HEK293 (cell line): Measurements from ENCODE around the gene TBX22.

Experiments used
- CTCF ChIA-PET: fragments of 350-600 bp; formaldehyde crosslinking; extraction: SDS; loops from one replicate; lab custom pipeline; 2021; ENCODE audit warnings: antibody characterized with exemption; lab: Yijun Ruan, JAX
- POLR2A ChIA-PET: fragments of 300-600 bp; formaldehyde crosslinking; extraction: SDS; loops from one replicate; lab custom pipeline; 2020; ENCODE audit warnings: antibody characterized with exemption, inconsistent platforms; lab: Yijun Ruan, JAX
- H3K27ac ChIP-seq: fragments of 200-500 bp; sonication (Bioruptor generic); 2 replicates; pipeline ENCODE4 v1.5.1; 2014; ENCODE audit warnings: low read depth, low read length, control low read depth, inconsistent platforms; ENCODE audit errors: extremely low read depth
- H3K36me3 ChIP-seq, 2 experiments: fragments of 200-500 bp in 1 of 2; sonication (Bioruptor generic) in 1 of 2; 1 replicate in 1 of 2; 2 replicates in 1 of 2; pipeline ENCODE4 v1.5.1; 2014 to 2017; ENCODE audit warnings: inconsistent platforms in 2 of 2, low read length in 2 of 2; ENCODE audit not compliant: control insufficient read depth in 2 of 2, insufficient read depth in 1 of 2
- H3K4me1 ChIP-seq: fragments of 200-500 bp; sonication (Bioruptor generic); 2 replicates; pipeline ENCODE4 v1.5.1; 2014; ENCODE audit warnings: mild to moderate bottlenecking, low read length, inconsistent platforms; ENCODE audit not compliant: control insufficient read depth, insufficient read depth
- H3K4me3 ChIP-seq: 2 replicates; pipeline ENCODE4 v1.5.1; 2011; ENCODE audit warnings: low read depth, mild to moderate bottlenecking, control low read depth, low read length, moderate library complexity
- H3K9me3 ChIP-seq: fragments of 200-500 bp; sonication (Bioruptor generic); 2 replicates; pipeline ENCODE4 v1.5.1; 2014; ENCODE audit warnings: low read depth, low read length, inconsistent platforms; ENCODE audit not compliant: control insufficient read depth, insufficient read depth
- BCL11B ChIP-seq: fragments of 450-650 bp; formaldehyde crosslinking; IDR thresholded peaks from 2 replicates; pipeline ENCODE4 v1.5.1; 2016; ENCODE audit warnings: low read depth, missing biosample characterization, missing genetic modification characterization
- KLF10 ChIP-seq: fragments of 450-650 bp; IDR thresholded peaks from 2 replicates; pipeline ENCODE4 v1.5.1; 2018; ENCODE audit warnings: missing biosample characterization, mild to moderate bottlenecking, missing genetic modification characterization
- REPIN1 ChIP-seq: fragments of 450-650 bp; formaldehyde crosslinking; IDR thresholded peaks from 2 replicates; pipeline ENCODE4 v1.5.1; 2017; ENCODE audit warnings: missing biosample characterization, missing genetic modification characterization, low read depth
- YY2 ChIP-seq: fragments of 450-650 bp; formaldehyde crosslinking; IDR thresholded peaks from 2 replicates; pipeline ENCODE4 v1.5.1; 2016; ENCODE audit warnings: missing biosample characterization, missing genetic modification characterization
- ZBTB7A ChIP-seq: fragments of 450-650 bp; formaldehyde crosslinking; IDR thresholded peaks from 2 replicates; pipeline ENCODE4 v1.5.1; 2016; ENCODE audit warnings: low read depth, missing biosample characterization, missing genetic modification characterization
- ZNF10 ChIP-seq: fragments of 450-650 bp; formaldehyde crosslinking; IDR thresholded peaks from 2 replicates; pipeline ENCODE4 v1.5.1; 2017; ENCODE audit warnings: missing biosample characterization, missing genetic modification characterization
- ZNF112 ChIP-seq: fragments of 450-650 bp; formaldehyde crosslinking; IDR thresholded peaks from 2 replicates; pipeline ENCODE4 v1.5.0; 2017; ENCODE audit warnings: missing biosample characterization, missing genetic modification characterization
- ZNF140 ChIP-seq: fragments of 450-650 bp; formaldehyde crosslinking; IDR thresholded peaks from 2 replicates; pipeline ENCODE4 v1.5.1; 2016; ENCODE audit warnings: missing biosample characterization, missing genetic modification characterization
- ZNF175 ChIP-seq: fragments of 450-650 bp; formaldehyde crosslinking; IDR thresholded peaks from 2 replicates; pipeline ENCODE4 v1.5.1; 2016; ENCODE audit warnings: missing biosample characterization, missing genetic modification characterization
- ZNF184 ChIP-seq: fragments of 450-650 bp; IDR thresholded peaks from 2 replicates; pipeline ENCODE4 v1.5.1; 2018; ENCODE audit warnings: missing biosample characterization, mild to moderate bottlenecking, missing genetic modification characterization
- ZNF248 ChIP-seq: fragments of 450-650 bp; formaldehyde crosslinking; IDR thresholded peaks from 2 replicates; pipeline ENCODE4 v1.5.1; 2017; ENCODE audit warnings: missing biosample characterization, missing genetic modification characterization
- ZNF37A ChIP-seq: fragments of 450-650 bp; IDR thresholded peaks from 2 replicates; pipeline ENCODE4 v1.5.1; 2018; ENCODE audit warnings: missing biosample characterization, missing genetic modification characterization
- ZNF48 ChIP-seq: fragments of 450-650 bp; formaldehyde crosslinking; IDR thresholded peaks from 2 replicates; pipeline ENCODE4 v1.5.1; 2016; ENCODE audit warnings: missing biosample characterization, missing genetic modification characterization
- ZNF513 ChIP-seq: fragments of 450-650 bp; IDR thresholded peaks from 2 replicates; pipeline ENCODE4 v1.5.1; 2018; ENCODE audit warnings: missing biosample characterization, missing genetic modification characterization
- ZNF521 ChIP-seq: fragments of 450-650 bp; formaldehyde crosslinking; IDR thresholded peaks from 2 replicates; pipeline ENCODE4 v1.5.1; 2017; ENCODE audit warnings: missing biosample characterization, mild to moderate bottlenecking, missing genetic modification characterization
- ZNF548 ChIP-seq: fragments of 450-650 bp; formaldehyde crosslinking; IDR thresholded peaks from 2 replicates; pipeline ENCODE4 v1.5.1; 2016; ENCODE audit warnings: missing biosample characterization, missing genetic modification characterization
- ZNF555 ChIP-seq: fragments of 450-650 bp; formaldehyde crosslinking; conservative IDR thresholded peaks from 2 replicates; pipeline ENCODE4 v1.5.1; 2017; ENCODE audit warnings: missing biosample characterization, mild to moderate bottlenecking, missing genetic modification characterization, inconsistent platforms
- ZNF626 ChIP-seq: fragments of 450-650 bp; sonication (Bioruptor Pico); formaldehyde crosslinking; IDR thresholded peaks from 2 replicates; pipeline ENCODE4 v1.5.1; 2018; ENCODE audit warnings: missing biosample characterization, missing genetic modification characterization, inconsistent platforms
- ZNF747 ChIP-seq: fragments of 450-650 bp; formaldehyde crosslinking; IDR thresholded peaks from 2 replicates; pipeline ENCODE4 v1.5.1; 2016; ENCODE audit warnings: missing biosample characterization, missing genetic modification characterization
- TF ChIP-seq, protein P1 (sequence below): fragments of 450-650 bp; formaldehyde crosslinking; IDR thresholded peaks from 2 replicates; pipeline ENCODE4 v1.5.1; 2017; ENCODE audit warnings: missing biosample characterization, missing genetic modification characterization
- TF ChIP-seq, protein P2 (sequence below): fragments of 450-650 bp; formaldehyde crosslinking; IDR thresholded peaks from 2 replicates; pipeline ENCODE4 v1.5.1; 2016; ENCODE audit warnings: missing biosample characterization, missing genetic modification characterization
- TF ChIP-seq, protein P3 (sequence below): IDR thresholded peaks from 2 replicates; pipeline ENCODE4 v1.6.1; 2011; ENCODE audit warnings: mild to moderate bottlenecking, low read depth, low read length, borderline replicate concordance
- TF ChIP-seq, protein P4 (sequence below): fragments of 450-650 bp; formaldehyde crosslinking; IDR thresholded peaks from 2 replicates; pipeline ENCODE4 v1.5.1; 2016; ENCODE audit warnings: missing biosample characterization, missing genetic modification characterization

TBX22 gene

DNA sequence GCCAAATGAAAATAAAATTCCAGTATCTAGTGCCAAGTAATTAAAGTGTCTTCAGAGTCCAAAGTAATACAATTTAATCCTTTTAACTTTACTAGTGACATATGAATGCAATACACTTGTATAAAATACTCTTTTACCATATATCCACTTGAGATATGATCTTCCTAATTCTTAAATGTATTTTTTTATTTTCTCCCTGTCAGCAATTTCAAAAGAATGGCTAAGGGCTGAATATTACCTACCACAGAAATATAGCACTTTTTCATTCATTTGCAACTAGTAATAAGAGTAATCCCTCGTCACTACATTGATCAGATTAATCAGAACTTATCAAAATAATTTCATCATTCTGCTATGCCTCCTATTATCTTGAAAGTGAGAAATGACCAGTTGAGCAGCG, 10.1 kb upstream of the TBX22 start:
- Histone ChIP-seq H3K36me3 (no peaks in the 10 kb centered on the region; a peak in 1 of 3 replicates), H3K4me1 (no peaks in the 10 kb centered on the region), H3K27ac (no peak overlapping the region), H3K4me3 (no peak overlapping the region), H3K9me3 (no peaks in the 10 kb centered on the region)
- POLR2A ChIA-PET = no interaction called here
- no peak for TF ChIP-seq ZNF184
- no peak for TF ChIP-seq BCL11B (tag by site-specific recombination)
- TF ChIP-seq KLF10 (tag by site-specific recombination) = no peak
- no peak for TF ChIP-seq ZNF37A
- CTCF ChIA-PET = no interaction called here

GRCh38 chrX:80011522-80011921, 3.0 kb upstream of the TBX22 start:
- ChIA-PET POLR2A (no interaction called here), CTCF (no interaction called here)
- no peaks in the 10 kb centered on the region for H3K36me3 ChIP-seq
- TF ChIP-seq, protein P1, sequence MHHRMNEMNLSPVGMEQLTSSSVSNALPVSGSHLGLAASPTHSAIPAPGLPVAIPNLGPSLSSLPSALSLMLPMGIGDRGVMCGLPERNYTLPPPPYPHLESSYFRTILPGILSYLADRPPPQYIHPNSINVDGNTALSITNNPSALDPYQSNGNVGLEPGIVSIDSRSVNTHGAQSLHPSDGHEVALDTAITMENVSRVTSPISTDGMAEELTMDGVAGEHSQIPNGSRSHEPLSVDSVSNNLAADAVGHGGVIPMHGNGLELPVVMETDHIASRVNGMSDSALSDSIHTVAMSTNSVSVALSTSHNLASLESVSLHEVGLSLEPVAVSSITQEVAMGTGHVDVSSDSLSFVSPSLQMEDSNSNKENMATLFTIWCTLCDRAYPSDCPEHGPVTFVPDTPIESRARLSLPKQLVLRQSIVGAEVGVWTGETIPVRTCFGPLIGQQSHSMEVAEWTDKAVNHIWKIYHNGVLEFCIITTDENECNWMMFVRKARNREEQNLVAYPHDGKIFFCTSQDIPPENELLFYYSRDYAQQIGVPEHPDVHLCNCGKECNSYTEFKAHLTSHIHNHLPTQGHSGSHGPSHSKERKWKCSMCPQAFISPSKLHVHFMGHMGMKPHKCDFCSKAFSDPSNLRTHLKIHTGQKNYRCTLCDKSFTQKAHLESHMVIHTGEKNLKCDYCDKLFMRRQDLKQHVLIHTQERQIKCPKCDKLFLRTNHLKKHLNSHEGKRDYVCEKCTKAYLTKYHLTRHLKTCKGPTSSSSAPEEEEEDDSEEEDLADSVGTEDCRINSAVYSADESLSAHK (tag by site-specific recombination) = no peak
- TF ChIP-seq ZNF140 (tag by site-specific recombination) (no peak), ZNF521 (tag by site-specific recombination) (no peak), ZNF48 (tag by site-specific recombination) (no peak), YY2 (tag by site-specific recombination) (no peak), ZNF626 (no peak), ZNF548 (no peak), ZNF112 (tag by site-specific recombination) (no peak), ZNF555 (no peak), ZBTB7A (tag by site-specific recombination) (no peak), ZNF747 (tag by site-specific recombination) (no peak), ZNF175 (no peak), ZNF37A (no peak), ZNF513 (no peak), REPIN1 (tag by site-specific recombination) (no peak), ZNF10 (tag by site-specific recombination) (no peak), ZNF248 (tag by site-specific recombination) (no peak)
- TF ChIP-seq, protein P2, sequence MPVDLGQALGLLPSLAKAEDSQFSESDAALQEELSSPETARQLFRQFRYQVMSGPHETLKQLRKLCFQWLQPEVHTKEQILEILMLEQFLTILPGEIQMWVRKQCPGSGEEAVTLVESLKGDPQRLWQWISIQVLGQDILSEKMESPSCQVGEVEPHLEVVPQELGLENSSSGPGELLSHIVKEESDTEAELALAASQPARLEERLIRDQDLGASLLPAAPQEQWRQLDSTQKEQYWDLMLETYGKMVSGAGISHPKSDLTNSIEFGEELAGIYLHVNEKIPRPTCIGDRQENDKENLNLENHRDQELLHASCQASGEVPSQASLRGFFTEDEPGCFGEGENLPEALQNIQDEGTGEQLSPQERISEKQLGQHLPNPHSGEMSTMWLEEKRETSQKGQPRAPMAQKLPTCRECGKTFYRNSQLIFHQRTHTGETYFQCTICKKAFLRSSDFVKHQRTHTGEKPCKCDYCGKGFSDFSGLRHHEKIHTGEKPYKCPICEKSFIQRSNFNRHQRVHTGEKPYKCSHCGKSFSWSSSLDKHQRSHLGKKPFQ (tag by site-specific recombination) = no peak
- TF ChIP-seq, protein P3, sequence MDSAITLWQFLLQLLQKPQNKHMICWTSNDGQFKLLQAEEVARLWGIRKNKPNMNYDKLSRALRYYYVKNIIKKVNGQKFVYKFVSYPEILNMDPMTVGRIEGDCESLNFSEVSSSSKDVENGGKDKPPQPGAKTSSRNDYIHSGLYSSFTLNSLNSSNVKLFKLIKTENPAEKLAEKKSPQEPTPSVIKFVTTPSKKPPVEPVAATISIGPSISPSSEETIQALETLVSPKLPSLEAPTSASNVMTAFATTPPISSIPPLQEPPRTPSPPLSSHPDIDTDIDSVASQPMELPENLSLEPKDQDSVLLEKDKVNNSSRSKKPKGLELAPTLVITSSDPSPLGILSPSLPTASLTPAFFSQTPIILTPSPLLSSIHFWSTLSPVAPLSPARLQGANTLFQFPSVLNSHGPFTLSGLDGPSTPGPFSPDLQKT = no peak
- TF ChIP-seq, protein P4, sequence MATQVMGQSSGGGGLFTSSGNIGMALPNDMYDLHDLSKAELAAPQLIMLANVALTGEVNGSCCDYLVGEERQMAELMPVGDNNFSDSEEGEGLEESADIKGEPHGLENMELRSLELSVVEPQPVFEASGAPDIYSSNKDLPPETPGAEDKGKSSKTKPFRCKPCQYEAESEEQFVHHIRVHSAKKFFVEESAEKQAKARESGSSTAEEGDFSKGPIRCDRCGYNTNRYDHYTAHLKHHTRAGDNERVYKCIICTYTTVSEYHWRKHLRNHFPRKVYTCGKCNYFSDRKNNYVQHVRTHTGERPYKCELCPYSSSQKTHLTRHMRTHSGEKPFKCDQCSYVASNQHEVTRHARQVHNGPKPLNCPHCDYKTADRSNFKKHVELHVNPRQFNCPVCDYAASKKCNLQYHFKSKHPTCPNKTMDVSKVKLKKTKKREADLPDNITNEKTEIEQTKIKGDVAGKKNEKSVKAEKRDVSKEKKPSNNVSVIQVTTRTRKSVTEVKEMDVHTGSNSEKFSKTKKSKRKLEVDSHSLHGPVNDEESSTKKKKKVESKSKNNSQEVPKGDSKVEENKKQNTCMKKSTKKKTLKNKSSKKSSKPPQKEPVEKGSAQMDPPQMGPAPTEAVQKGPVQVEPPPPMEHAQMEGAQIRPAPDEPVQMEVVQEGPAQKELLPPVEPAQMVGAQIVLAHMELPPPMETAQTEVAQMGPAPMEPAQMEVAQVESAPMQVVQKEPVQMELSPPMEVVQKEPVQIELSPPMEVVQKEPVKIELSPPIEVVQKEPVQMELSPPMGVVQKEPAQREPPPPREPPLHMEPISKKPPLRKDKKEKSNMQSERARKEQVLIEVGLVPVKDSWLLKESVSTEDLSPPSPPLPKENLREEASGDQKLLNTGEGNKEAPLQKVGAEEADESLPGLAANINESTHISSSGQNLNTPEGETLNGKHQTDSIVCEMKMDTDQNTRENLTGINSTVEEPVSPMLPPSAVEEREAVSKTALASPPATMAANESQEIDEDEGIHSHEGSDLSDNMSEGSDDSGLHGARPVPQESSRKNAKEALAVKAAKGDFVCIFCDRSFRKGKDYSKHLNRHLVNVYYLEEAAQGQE (tag by site-specific recombination) = no peak
- no peak overlapping the region for H3K4me3 ChIP-seq
- H3K9me3 ChIP-seq = no peaks in the 10 kb centered on the region
- no peaks in the 10 kb centered on the region for H3K4me1 ChIP-seq
- no peak overlapping the region for H3K27ac ChIP-seq
